GM21528 (cell line): ENCODE data around the gene MAVS.
A peak's percentile ranks its signal among the peaks of the same experiment; 100 is the strongest.
"Not testable (repeated sequence)": the region's sequence is repeated elsewhere in the genome, so short reads cannot be mapped to it uniquely, and the experiment has no call there.

Experiments used
- ATAC-seq: cut with Tn5 transposase; IDR thresholded peaks from one replicate; pipeline ENCODE4 v1.9.1; 2021; ENCODE audit warnings: mild to moderate bottlenecking, moderate library complexity; ENCODE audit not compliant: unreplicated experiment, low FRiP score

MAVS gene

DNA sequence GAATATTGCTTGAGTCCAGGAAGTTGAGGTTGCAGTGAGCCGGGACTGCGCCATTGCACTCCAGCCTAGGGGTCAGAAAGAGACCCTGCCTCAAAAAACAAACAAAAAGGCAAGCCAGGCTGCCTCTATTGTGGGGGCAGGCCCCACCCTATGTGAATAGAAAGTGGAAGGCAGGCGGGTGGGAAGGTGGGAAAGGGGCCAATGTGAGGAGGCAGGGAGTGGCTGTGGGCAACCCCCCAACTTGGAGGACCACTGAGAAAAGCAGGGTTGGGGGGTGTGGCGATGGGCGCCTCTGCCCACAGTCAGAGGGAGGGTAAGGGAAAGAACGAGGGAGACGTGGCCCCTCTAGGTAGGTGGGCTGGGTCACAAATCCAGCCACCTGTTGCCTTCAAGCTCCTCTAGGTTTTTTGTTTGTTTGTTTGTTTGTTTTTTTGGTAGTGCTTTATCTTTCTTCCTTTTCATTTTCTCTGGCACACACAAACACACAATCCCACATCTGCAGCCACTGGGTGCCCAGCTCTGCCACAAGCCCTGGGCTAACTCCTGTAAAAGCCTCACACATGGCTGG, 31.6 kb upstream of the MAVS start:
- no peak for ATAC-seq

DNA sequence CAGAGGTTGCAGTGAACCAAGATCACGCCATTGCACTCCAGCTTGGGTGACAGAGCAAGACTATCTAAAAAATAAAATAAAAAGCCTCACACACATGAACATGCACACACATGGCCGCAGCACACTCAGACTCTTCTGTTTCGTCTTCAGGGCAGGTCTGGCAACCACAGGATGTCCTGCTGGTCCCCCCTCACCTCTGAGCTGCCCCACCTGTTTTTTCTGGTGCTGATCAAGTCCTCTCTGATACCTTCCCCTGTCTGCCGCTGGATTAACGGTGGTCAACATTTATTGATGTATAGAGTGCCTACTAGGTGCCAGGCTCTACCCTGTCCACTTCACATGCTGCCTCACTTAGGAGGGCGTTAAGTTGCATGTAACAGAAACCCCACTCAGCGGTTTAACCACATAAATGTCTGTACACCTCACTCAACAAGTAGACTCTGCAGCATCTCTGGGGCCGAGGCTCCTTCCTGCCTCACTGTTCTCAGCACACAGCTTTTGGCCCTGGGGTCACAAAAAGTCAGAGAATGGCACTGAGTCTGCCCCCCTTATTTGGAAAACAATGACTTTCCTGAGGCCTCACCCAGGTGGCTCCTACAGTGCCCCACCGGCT, 30.8 kb upstream of the MAVS start:
- ATAC-seq = no peak

DNA sequence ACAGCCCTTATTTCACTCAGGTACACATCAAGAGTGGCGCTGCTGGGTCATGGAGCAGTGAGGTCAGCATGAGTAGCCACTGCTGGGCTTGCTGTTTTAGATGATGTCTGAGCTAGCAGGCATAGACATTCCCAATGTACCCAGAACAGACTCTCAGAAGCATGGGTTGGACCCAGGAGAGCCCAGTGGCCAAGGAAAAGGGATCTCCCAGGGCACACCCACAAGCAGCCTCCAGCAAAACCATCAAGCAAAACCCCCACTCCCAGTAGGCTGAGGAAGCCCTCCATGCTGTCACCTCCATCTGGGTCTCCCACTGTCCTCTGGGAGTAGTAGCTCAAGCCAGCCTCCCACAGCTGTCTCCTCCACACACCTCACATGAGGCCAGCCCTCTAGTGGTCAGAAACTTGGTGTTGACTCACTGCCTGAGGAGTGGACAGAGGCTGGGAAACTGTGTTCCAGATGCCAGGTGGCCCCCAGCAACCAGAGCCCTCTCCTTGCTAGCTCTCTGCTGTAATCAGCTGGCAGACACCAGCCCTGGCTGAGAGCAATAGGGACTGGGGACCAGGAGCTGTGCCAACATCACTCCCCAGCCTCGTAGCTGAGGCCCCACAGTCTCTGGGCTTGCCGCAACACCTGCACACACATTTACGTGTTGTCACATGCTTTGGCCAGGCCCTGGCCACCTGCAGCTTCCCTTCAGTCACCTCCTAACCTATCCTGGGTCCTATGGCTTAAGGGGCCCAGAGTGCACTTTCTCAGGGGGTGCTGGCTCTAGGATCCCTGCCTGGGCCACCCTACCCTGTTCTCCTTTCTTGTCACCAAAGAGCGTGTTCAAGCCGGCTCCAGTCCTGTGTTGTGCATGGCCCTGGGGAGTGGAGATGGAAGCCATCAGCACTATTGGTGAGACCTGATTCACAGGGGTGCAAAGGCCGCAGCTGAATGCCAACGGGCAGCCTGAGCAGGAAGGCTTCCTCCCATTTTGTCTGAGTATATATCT, 28.2 kb upstream of the MAVS start:
- ATAC-seq = no peak

DNA sequence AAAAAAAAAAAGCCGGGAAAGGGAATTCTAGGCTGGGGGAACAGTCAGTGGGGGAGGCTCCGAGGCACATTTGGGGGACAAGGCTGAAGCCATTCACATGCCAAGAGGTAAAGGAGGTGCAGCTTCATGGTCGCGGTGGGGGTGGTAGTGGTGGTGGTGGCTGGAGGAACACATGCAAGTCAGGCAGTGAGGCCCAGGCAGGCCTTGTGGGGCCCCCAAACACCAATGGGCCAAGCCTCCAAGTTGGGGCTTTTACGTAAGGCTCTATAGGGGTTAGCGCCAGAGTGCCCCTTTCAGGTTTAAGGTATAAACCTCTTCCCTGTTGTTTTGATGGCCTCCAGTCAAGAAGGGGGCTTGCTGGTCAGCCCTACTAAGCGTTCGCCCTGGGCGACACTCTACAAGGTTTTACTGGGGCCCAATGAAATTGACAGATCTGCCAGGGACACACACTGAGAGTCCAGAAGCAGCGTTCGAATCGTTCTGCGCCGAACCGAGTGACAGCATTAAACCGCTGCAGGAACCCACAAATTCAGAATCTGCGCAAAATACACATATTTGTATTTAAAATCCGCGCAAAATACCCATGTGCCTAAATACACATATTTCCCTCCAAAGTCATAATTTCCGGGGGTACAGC, 27.1 kb upstream of the MAVS start:
- no peak for ATAC-seq

DNA sequence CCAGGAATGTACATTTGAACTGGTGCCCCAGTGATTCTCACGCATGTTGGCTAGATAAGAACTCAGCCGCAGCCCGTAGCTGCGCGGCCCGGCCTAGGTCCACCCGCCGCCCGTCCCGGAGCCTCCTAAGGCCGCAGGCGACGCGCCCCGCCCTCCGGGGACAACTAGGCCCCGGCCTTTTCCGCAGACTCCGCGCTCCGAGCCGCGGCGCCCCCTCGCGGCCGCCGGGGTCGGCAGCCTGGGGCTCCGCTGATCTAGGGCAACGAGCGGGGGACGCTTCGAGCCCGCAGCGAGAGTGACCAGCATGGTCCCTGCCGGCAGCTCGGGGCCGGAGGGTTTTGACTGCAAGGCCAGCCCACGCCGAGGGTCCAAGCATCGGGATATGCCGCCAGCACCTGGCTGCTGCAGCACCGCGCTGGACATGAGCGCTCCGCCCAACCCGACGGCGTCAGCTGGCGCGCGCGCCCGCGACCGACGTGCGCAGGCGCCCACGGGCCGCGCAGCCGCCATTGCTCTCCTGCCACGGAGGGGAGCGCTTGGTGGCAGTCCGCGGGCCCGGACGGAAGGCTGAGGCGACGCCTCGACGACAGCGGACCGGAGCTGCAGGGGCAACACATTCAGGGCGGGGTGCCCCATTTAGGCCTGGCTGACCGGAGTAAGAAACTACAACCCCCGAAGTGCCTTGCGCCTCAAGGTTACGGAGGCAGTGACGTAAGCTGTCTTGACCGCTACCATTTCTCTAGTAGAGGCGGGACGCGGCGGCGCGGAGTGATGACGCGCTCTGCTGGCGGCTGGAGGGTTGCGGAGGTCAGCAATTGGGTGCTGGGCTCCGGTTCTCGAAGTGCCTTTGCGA, 26.4 kb upstream of the MAVS start, which contains the start of gene AP5S1:
AP5S1 (plus strand) TSS at position 500 of the 853 bp plus-strand sequence. CDS start 1,571 bp downstream, outside the sequence.
- ATAC-seq = peak; percentile 85

DNA sequence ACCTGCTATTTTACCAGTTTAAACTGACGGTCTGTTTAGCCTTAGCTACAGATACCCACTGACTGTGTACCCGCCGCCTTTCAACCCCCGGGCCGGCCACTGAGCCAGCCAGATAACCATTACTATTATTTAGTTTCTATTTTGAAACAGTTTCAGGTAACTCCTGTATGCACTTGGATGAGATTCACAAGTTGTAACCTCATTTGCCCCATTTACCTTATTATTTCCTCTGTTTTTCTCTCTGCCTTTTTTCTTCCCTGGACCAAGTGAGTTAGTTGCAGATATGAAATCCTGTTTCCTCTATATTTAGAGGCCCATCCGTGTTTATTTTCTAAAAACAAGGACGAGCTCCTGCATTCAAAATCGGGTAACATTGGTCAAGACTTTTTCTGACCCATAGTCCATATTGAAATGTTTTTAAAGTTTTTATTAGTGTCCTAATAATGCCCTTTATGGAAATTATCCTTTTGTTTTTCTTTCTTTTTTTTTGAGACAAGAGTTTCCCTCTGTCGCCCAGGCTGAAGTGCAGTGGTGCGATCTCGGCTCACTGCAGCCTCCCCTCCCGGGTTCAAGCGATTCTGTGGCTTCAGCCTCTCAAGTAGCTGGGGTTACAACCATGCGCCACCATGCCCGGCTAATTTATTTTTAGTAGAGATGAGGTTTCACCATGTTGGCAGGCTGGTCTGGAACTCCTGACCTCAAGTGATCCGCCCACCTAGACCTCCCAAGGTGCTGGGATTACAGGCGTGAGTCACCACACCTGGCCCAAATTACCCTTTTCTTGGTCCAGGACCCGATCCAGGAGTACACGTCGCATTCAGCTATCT, 25.5 kb upstream of the MAVS start:
- ATAC-seq = peak; percentile 9

DNA sequence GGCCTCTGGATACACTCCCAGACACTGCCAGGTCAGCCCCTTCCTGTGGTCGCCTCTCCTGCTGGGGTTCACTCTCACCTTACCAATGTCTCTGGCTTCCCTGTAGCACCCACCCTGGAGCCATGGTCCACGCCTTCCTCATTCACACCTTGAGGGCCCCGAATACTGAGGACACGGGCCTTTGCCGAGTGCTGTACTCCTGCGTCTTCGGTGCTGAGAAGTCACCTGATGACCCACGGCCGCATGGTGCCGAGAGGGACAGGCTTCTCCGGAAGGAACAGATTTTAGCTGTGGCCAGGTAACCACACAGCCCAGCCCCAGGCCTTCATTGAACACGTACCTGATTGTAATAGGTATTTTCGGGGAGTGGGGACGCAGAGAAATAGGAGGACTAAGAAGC, 24.6 kb upstream of the MAVS start:
- no peak for ATAC-seq

DNA sequence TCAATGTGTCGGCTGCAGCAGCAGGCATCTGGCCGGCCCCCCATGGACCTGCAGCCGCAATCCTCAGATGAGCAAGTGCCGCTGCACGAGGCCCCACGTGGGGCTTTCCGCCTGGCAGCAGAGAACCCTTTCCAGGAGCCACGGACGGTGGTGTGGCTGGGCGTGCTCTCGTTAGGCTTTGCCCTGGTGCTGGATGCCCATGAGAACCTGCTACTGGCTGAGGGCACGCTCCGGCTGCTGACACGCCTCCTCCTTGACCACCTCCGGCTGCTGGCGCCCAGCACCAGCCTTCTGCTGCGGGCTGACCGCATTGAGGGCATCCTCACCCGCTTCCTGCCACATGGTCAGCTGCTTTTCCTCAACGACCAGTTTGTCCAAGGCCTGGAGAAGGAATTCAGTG, 22.8 kb upstream of the MAVS start:
- no peak for ATAC-seq

DNA sequence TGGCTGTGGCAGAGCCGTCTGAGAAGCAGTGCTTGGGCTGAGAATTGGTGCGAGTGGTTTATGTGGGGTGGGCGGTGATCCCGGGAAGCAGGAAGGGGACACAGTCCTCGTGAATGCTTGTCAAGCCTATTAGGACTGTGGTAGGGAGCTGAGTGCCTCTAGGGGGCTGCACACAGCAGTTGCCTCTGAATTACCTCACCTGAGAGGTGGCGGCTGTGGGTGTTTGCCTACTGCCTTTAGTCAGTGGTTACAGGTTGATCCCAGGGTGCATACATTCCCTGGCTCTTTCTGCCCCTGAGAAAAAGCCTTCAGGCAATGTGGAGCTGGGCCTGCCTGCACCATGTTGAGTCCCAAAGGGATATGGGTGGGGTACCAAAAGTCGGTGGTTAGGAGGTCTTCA, 21.1 kb upstream of the MAVS start:
- no peak for ATAC-seq

DNA sequence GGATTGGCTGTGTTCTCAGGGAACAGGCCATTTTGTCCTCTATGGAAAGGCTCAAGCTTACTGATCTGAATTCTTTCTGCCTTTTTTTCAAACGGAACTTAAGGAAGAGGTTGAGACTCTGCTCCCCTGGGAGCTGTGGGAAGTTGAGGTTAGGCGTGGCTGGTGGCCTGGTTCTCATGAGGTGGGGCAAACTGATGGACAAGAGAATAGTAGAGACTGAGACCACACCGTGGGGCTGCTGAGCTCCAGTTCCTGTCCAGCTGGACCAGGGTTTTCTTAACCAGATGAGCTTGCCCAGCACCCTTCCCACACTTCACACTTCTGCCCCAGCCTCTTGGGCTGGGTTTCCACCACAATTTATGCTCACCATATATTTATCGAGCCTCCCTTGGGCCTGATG, 20.2 kb upstream of the MAVS start:
- ATAC-seq = no peak

DNA sequence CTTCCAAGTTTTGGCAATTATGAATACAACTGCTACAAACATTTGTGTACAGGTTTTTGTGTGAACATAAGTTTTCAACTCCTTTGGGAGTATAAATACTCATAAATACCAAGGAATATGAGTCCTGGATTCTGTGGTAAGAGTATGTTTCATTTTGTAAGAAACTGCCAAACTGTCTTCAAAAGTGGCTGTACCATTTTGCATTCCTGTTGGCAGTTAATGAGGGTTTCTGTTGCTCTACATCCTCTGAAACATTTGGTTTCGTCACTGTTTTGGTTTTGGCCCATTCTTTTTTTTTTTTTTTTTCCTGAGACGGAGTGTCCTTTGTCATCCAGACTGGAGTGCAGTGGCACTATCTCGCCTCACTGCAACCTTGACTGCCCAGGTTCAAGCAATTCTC, 17.8 kb upstream of the MAVS start:
- ATAC-seq = no peak

DNA sequence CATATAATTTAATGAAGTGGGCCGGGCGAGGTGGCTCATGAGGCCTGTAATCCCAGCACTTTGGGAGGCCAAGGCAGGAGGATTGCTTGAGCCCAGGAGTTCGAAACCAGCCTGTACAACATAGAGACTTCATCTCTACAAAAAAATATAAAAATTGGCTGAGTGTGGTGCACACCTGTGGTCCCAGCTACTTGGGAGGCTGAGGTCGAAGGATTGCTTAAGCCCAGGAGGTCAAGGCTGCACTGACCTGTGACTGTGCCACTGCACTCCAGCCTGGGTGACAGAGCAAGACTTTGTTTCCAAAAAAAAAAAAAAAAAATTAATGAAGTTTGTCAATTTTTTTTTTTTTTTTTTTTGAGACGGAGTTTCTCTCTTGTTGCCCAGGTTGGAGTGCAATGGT, 16.7 kb upstream of the MAVS start:
- ATAC-seq = not testable (repeated sequence)

DNA sequence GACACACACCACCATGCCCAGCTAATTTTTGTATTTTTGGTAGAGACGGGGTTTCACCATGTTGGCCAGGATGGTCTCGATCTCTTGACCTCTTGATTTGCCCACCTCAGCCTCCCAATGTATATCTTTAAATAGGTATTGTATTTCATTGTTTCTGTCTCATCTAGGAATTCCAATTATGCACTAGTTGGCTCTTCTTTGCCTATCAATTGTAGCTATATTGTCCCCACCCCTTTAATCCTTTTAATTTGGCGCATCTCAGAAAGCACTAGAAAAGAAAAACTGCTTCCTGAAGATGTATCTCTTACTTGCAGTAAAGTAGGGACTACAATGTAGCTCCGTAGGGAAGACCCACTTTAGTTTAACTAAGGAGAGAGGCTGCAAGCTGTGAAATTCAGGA, 10.5 kb upstream of the MAVS start:
- ATAC-seq = no peak

DNA sequence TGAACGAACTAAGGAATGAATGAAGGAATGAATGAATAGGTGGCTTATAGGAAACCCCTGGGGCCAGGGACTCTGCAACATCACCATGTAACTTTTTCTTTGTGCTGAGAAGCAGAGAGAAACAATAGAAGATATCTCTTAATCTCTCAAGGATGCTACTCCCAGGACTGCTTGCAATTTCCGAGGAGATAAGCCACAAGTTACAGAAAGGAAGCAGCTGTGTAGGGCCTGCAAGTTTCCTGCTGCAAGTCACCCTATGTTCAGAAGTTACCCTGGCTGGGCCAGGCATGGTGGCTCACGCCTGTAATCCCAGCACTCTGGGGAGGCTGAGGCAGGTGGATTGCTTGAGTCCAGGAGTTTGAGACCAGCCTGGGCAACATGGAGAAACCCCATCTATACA, 7.3 kb upstream of the MAVS start:
- ATAC-seq = no peak

DNA sequence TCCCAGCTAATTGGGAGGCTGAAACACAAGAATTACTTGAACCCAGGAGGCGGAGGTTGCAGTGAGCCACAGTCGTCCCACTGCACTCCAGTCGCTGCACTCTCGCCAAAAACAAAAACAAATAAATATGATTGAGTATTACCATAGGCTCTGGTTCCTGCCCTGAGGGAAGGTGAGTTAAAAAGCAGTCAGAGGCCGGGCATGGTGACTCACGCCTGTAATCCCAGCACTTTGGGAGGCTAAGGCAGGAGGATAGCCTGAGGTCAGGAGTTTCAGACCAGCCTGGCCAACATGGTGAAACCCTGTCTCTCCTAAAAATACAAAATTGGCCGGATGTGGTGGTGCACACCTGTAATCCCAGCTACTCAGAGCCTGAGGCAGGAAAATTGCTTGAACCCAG, 6.4 kb upstream of the MAVS start:
- ATAC-seq = not testable (repeated sequence)

DNA sequence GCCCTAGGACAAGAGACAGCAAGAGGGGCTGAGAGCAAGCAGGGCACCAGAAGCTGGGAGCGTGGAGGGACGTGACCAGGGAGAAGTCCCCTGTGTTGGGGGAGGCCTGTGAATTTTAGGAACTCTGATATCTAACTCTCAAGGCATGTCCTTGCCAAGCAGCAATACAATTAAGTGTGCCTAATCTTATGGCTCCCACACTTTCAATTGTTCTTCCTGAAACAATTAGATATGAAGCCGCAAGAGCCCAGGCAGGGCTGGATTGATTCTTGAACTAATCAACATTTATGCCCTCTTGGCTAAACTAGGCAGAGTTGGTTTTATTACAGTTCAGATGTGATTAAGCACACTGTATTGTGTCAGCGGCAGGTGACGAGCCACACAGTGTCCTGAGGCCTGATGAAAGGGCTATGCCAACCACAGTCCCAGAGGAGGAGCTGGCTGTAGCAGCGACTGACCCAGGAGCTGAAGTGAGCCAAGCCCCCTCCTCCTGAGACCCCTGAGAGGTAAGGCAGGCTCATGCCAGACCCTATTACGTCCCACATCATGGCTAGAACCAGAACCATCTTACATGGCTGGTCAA, 4.2 kb upstream of the MAVS start:
- ATAC-seq = no peak

DNA sequence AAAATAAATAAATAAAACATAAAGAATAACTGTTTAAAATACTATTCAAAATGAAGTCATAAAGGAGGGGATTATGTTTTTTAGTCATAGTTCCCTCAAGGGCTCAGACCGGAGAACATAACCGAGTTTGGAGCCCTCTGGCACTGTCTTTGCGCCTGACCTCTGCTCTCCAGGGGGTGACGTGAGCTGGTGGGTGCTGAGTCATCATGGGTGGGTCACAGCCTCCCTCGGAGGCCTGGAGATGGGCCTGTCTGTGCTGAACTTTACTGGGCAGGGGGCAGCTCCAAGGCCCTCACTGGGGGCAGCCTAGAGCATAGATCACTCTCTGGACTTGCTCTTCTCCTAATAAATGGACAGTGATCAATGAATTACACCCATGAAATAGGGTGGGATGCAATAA, 3.1 kb upstream of the MAVS start:
- no peak for ATAC-seq

DNA sequence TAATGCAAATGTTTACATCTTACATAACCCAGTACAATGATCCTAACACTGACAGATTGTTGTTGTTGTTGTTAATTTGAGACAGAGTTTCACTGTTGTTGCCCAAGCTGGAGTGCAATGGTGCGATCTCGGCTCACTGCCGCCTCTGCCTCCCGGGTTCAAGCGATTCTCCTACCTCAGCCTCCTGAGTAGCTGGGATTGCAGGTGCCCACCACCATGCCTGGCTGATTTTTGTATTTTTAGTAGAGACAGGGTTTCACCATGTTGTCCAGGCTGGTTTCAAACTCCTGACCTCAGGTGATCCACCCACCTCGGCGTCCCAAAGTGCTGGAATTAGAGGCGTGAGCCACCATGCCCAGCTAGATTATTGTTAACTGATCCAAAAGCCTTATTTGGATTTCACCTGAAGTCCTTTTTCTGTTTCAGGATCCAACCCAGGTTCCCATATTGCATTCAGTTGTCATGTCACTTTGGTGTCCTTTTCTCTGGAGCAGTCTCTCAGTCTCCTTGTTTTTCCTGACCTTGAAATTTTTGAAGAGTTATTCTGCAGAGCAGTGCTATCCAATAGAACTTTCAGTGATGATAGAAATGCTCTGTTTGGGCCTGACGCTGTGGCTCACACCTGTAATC, 2.5 kb upstream of the MAVS start:
- ATAC-seq = not testable (repeated sequence)

DNA sequence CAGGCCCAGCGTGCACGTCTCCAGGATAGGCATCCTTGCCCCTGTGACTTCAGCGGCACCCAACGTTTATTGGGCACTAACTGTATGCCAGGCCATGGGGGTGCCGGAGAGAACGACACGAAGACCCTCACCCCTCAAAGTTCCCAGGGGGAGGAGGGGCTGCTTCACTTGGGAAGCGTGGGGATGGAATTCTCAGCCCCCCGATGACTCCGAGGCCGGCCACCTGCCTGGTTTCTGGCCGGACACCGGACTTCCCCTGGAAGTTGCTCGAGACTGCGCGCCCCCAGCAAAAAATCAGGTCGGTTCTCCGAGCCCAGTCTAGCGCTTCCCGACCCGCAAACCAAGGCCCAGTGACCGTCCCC, 275 bp upstream of the MAVS start:
- ATAC-seq = no peak
